K562 (cell line): ENCODE results near the gene SARS1. TPM values are rescaled to one million over a fixed set of nuclear protein-coding genes. Genes with fewer than 3 reads are reported as not detected.

Experiments used
- ATAC-seq: fragments of 200-7000 bp; cut with Tn5 transposase; 3 replicates; pipeline ENCODE4 v1.9.1; 2020; ENCODE audit warnings: moderate library complexity
- BruUV-seq: library from RNA; stranded (reverse); fragments of 400-500 nt; replicated peaks from 2 replicates; lab custom pipeline; 2021; lab: Mats Ljungman, UMichigan
- CTCF ChIA-PET: fragments of 300-600 bp; formaldehyde crosslinking; extraction: SDS; loops from one replicate; lab custom pipeline; 2021; ENCODE audit warnings: low intra/inter-chr PET ratio; lab: Yijun Ruan, JAX
- POLR2A ChIA-PET: fragments of 300-600, 350-650 bp; sonication (Branson Sonifier 250); formaldehyde crosslinking; extraction: SDS; loops from one replicate; lab custom pipeline; 2021; ENCODE audit warnings: antibody characterized with exemption, inconsistent platforms; lab: Yijun Ruan, JAX
- DNase-seq, 4 experiments: peaks; one replicate each; pipeline versions ENCODE4 v3.0.0 to v3.0.0-alpha.2; 2011 to 2018; ENCODE audit warnings: low spot score in 3 of 4, mixed read lengths in 3 of 4; ENCODE audit errors: extremely low read depth in 1 of 4
- FAIRE-seq: peaks from 2 replicates; lab custom pipeline; 2011; peaks lifted over from hg19 to GRCh38; lab: Jason Lieb, UNC
- H2AFZ ChIP-seq: 2 replicates; pipeline ENCODE4 v1.6.0; 2011; ENCODE audit warnings: low read depth, low read length, control low read depth, inconsistent platforms
- H3K27ac ChIP-seq: fragments of 200-600 bp; 3 replicates; pipeline ENCODE4 v1.8.0; 2011; ENCODE audit warnings: low read depth, mild to moderate bottlenecking, control low read depth, inconsistent platforms, low read length, moderate library complexity, mixed read lengths; ENCODE audit errors: extremely low read depth
- H3K27me3 ChIP-seq, 2 experiments: fragments of 300-600 bp in 1 of 2; 2 replicates in 1 of 2; 3 replicates in 1 of 2; pipeline versions ENCODE4 v1.6.0 to v1.8.0; 2011; ENCODE audit warnings: inconsistent platforms in 2 of 2, low read length in 2 of 2, mild to moderate bottlenecking in 1 of 2, mixed read lengths in 1 of 2, moderate library complexity in 1 of 2; ENCODE audit not compliant: control insufficient read depth in 2 of 2, insufficient read depth in 2 of 2
- H3K36me3 ChIP-seq: fragments of 300-600 bp; 3 replicates; pipeline ENCODE4 v1.8.0; 2011; ENCODE audit warnings: mild to moderate bottlenecking, low read length, inconsistent platforms; ENCODE audit not compliant: control insufficient read depth, insufficient read depth
- H3K4me1 ChIP-seq, 2 experiments: fragments of 200-600 bp in 1 of 2; replicated peaks in 1 of 2; 2 replicates in 1 of 2; 3 replicates in 1 of 2; pipeline versions ENCODE4 v1.5.1 to v1.8.0; 2011; ENCODE audit warnings: inconsistent platforms in 2 of 2, low read length in 2 of 2, mild to moderate bottlenecking in 1 of 2, mixed read lengths in 1 of 2, moderate library complexity in 1 of 2; ENCODE audit not compliant: control insufficient read depth in 2 of 2, insufficient read depth in 2 of 2
- H3K4me2 ChIP-seq: 2 replicates; pipeline ENCODE4 v1.6.1; 2011; ENCODE audit warnings: low read length, control low read depth, inconsistent platforms, mixed read lengths; ENCODE audit not compliant: insufficient read depth
- H3K4me3 ChIP-seq: fragments of 200-600 bp; sonication (generic), shearing (Covaris generic); 2 replicates; pipeline ENCODE4 v1.5.1; 2016; ENCODE audit warnings: control low read depth, inconsistent platforms
- H3K79me2 ChIP-seq: fragments of 200-600 bp; 3 replicates; pipeline ENCODE4 v1.8.0; 2011; ENCODE audit warnings: low read length, inconsistent platforms; ENCODE audit not compliant: control insufficient read depth, insufficient read depth
- H3K9ac ChIP-seq, 2 experiments: 2 replicates each; pipeline versions ENCODE4 v1.6.0 to v1.6.1; 2011; ENCODE audit warnings: low read depth in 2 of 2, low read length in 2 of 2, control low read depth in 1 of 2, inconsistent platforms in 1 of 2, mild to moderate bottlenecking in 1 of 2, mixed read lengths in 1 of 2; ENCODE audit not compliant: insufficient read depth in 1 of 2
- H3K9me1 ChIP-seq: one replicate; pipeline ENCODE4 v1.6.0; 2011; ENCODE audit warnings: inconsistent platforms, mild to moderate bottlenecking, low read length, moderate library complexity; ENCODE audit not compliant: control insufficient read depth, insufficient read depth
- H3K9me3 ChIP-seq: replicated peaks from 2 replicates; pipeline ENCODE4 v1.5.1; 2011; ENCODE audit warnings: low read depth, low read length, inconsistent platforms; ENCODE audit not compliant: control insufficient read depth, insufficient read depth
- H4K20me1 ChIP-seq: replicated peaks from 2 replicates; pipeline ENCODE4 v1.6.1; 2011; ENCODE audit warnings: low read length, inconsistent platforms, mixed read lengths; ENCODE audit not compliant: control insufficient read depth, insufficient read depth
- ATF2 ChIP-seq: sonication (generic); formaldehyde crosslinking; IDR thresholded peaks from 2 replicates; pipeline ENCODE4 v1.8.1; 2022; ENCODE audit warnings: missing genetic modification reagents
- ATF6 ChIP-seq: sonication (generic); formaldehyde crosslinking; IDR thresholded peaks from 2 replicates; pipeline ENCODE4 v1.4.0; 2020; ENCODE audit warnings: mild to moderate bottlenecking, missing genetic modification reagents
- BRD4 ChIP-seq: fragments of 200-600 bp; sonication (generic); IDR thresholded peaks from 2 replicates; pipeline ENCODE4 v1.6.1; 2017; ENCODE audit warnings: inconsistent platforms
- BRD9 ChIP-seq: fragments of 450-650 bp; IDR thresholded peaks from 2 replicates; pipeline ENCODE4 v1.6.1; 2018; ENCODE audit warnings: low read depth; ENCODE audit not compliant: partially characterized antibody
- CBFA2T3 ChIP-seq: fragments of 450-650 bp; IDR thresholded peaks from 2 replicates; pipeline ENCODE4 v1.6.1; 2017
- CTBP1 ChIP-seq: fragments of 450-650 bp; IDR thresholded peaks from 2 replicates; pipeline ENCODE4 v1.6.1; 2016; ENCODE audit warnings: borderline replicate concordance
- E2F5 ChIP-seq: sonication (generic); formaldehyde crosslinking; IDR thresholded peaks from 2 replicates; pipeline ENCODE4 v1.8.0; 2022; ENCODE audit warnings: mild to moderate bottlenecking, missing genetic modification reagents
- KLF16 ChIP-seq: IDR thresholded peaks from 2 replicates; pipeline ENCODE4 v1.6.1; 2016; ENCODE audit warnings: antibody characterized with exemption
- MAFF ChIP-seq: IDR thresholded peaks from 2 replicates; pipeline ENCODE4 v1.6.1; 2012; ENCODE audit warnings: low read length, improper control_type of control experiment
- MCM5 ChIP-seq: fragments of 450-650 bp; IDR thresholded peaks from 2 replicates; pipeline ENCODE4 v1.6.1; 2016; ENCODE audit warnings: low read depth
- MTA2 ChIP-seq: fragments of 450-650 bp; IDR thresholded peaks from 2 replicates; pipeline ENCODE4 v1.6.1; 2016; ENCODE audit warnings: low read depth
- NUFIP1 ChIP-seq: fragments of 450-650 bp; IDR thresholded peaks from 2 replicates; pipeline ENCODE4 v1.6.1; 2018; ENCODE audit not compliant: partially characterized antibody
- PHB2 ChIP-seq: fragments of 450-650 bp; IDR thresholded peaks from 2 replicates; pipeline ENCODE4 v1.6.1; 2017; ENCODE audit warnings: low read depth
- PTRF ChIP-seq: fragments of 450-650 bp; IDR thresholded peaks from 2 replicates; pipeline ENCODE4 v1.6.1; 2016; ENCODE audit warnings: mild to moderate bottlenecking, missing genetic modification characterization, missing compliant biosample characterization
- SOX6 ChIP-seq: fragments of 450-650 bp; IDR thresholded peaks from 2 replicates; pipeline ENCODE4 v1.6.1; 2014; ENCODE audit warnings: mild to moderate bottlenecking
- SRSF1 ChIP-seq: fragments of 200-400 bp; formaldehyde crosslinking; IDR thresholded peaks from 2 replicates; pipeline ENCODE4 v1.6.1; 2017; ENCODE audit warnings: mild to moderate bottlenecking, low read depth, low read length, moderate library complexity
- XRCC5 ChIP-seq: fragments of 200-400 bp; formaldehyde crosslinking; IDR thresholded peaks from 2 replicates; pipeline ENCODE4 v1.6.1; 2017; ENCODE audit warnings: low read depth, mild to moderate bottlenecking, low read length
- ZFX ChIP-seq: sonication (generic); formaldehyde crosslinking; IDR thresholded peaks from 2 replicates; pipeline ENCODE4 v1.8.0; 2022; ENCODE audit warnings: mild to moderate bottlenecking, missing genetic modification reagents, moderate library complexity
- ZNF436 ChIP-seq: fragments of 250-450, 450-650 bp; sonication (Bioruptor Pico); formaldehyde crosslinking; IDR thresholded peaks from 2 replicates; pipeline ENCODE4 v1.7.0; 2020; ENCODE audit warnings: mild to moderate bottlenecking
- ZNF707 ChIP-seq: fragments of 250-450 bp; sonication (Bioruptor Pico); conservative IDR thresholded peaks from 2 replicates; pipeline ENCODE4 v1.8.0; 2022; ENCODE audit warnings: inconsistent platforms, mild to moderate bottlenecking, moderate library complexity
- ZNF778 ChIP-seq: fragments of 450-650 bp; formaldehyde crosslinking; IDR thresholded peaks from 2 replicates; pipeline ENCODE4 v1.4.0; 2020; ENCODE audit warnings: mild to moderate bottlenecking, moderate library complexity
- WGBS: fragments of 100-300 bp; shearing (Covaris generic); methylation state at CpG from one replicate; pipeline ENCODE4 v1.1.6; 2016; ENCODE audit warnings: low coverage, mixed read lengths; ENCODE audit not compliant: insufficient coverage; ENCODE audit errors: missing lambda C conversion rate; 5-methylcytosine and 5-hydroxymethylcytosine counted together
- in situ Hi-C: fragments of 300-500 bp; cut with MboI; formaldehyde crosslinking; loops from 4 replicates; pipeline ENCODE4 v1.15.0; 2018; ENCODE audit warnings: inconsistent platforms, mixed read lengths
- intact Hi-C: fragments of 100-400 bp; cut with micrococcal nuclease; formaldehyde crosslinking; loops from 2 replicates; pipeline ENCODE4 v1.14.2; 2022
- polyA plus RNA-seq, 8 experiments: library from polyadenylated mRNA; depleted of rRNA in 4 of 8; stranded (reverse) in 5 of 8; unstranded in 3 of 8; fragments of >200 nt; fragmentation: Nextera tagmentation in 2 of 8; fragmentation: Illumina TruSeq in 1 of 8; extraction: Ambion mirVana in 2 of 8; extraction: Trizol in 1 of 8; gene quantifications; 2 replicates each; pipeline versions ENCODE4 v1.2.1 to v1.2.3, GENCODE V29; 2011 to 2014; ENCODE audit warnings: inconsistent platforms in 1 of 8, missing spikeins in 1 of 8
- total RNA-seq, 7 experiments: library from RNA; depleted of rRNA in 6 of 7; stranded (reverse); fragments of >200 nt in 6 of 7; fragmentation: Illumina TruSeq in 2 of 7; extraction: Trizol in 2 of 7; gene quantifications; 2 replicates each; pipeline versions ENCODE4 v1.2.1 to v1.2.3, GENCODE V29; 2011 to 2021; ENCODE audit warnings: low replicate concordance in 1 of 7

The SARS1 gene
- total and polyA plus RNA-seq, 9 of the 15 experiments (the other 6 are each of a cell fraction or from before 2014, with no cell fraction given): 221 to 623 (median 254) TPM

- H3K4me3 ChIP-seq: no peak overlapping the region
- intact Hi-C loops: no loop called here
- no peaks in the 10 kb centered on the region for H4K20me1 ChIP-seq
- no peaks in the 10 kb centered on the region for H3K79me2 ChIP-seq
- no peaks in the 10 kb centered on the region for H3K27me3 ChIP-seq
- no TSS peak for BruUV-seq
- no peak overlapping the region for H3K4me2 ChIP-seq
- FAIRE-seq (no peak), DNase-seq (no peak), ATAC-seq (peak; percentile 33)
- ChIA-PET POLR2A (interaction anchor here (1.0 to 1.8 kb wide), 4 partner anchors 14 to 1110 kb away, joined by 3 to 5 read pairs (median 3); no protein-coding TSS in a partner anchor), CTCF (no interaction called here)
- H2AFZ ChIP-seq: peak overlapping the region; percentile 21
- no peaks in the 10 kb centered on the region for H3K9me3 ChIP-seq
- H3K9me1 ChIP-seq: no peaks in the 10 kb centered on the region
- peaks cover 10 to 28% of the 10 kb centered on the region in 2 experiments for H3K4me1 ChIP-seq
- no peak overlapping the region for H3K27ac ChIP-seq
- H3K9ac ChIP-seq: no peak overlapping the region
- WGBS: 25% methylated on average over 7 of the region's 7 CpGs
- in situ Hi-C loops: no loop called here
- no peaks in the 10 kb centered on the region for H3K36me3 ChIP-seq
- TF ChIP-seq BRD4: no peak
- no peak for TF ChIP-seq KLF16
- TF ChIP-seq PTRF (tag): no peak
- TF ChIP-seq ZNF778 (CRISPR knock-in tag): no peak
- TF ChIP-seq ZFX (CRISPR knock-in tag): no peak
- no peak for TF ChIP-seq MCM5
- no peak for TF ChIP-seq SRSF1
- TF ChIP-seq CTBP1: 0 out of 2 replicates have a peak, but pooled peaks have one; percentile 26
- no peak for TF ChIP-seq MTA2
- TF ChIP-seq CBFA2T3: peak; percentile 33
- no peak for TF ChIP-seq E2F5
- no peak for TF ChIP-seq ZNF436 (CRISPR knock-in tag)
- no peak for TF ChIP-seq ATF2
- TF ChIP-seq NUFIP1: no peak
- peak; percentile 52; the same call in 1 of the 2 replicates for TF ChIP-seq SOX6
- TF ChIP-seq PHB2: no peak
- TF ChIP-seq MAFF: no peak
- no peak for TF ChIP-seq ATF6 (CRISPR knock-in tag)
- TF ChIP-seq XRCC5: no peak
- TF ChIP-seq BRD9: no peak
- TF ChIP-seq ZNF707 (CRISPR knock-in tag): no peak
Observed at GRCh38 chr1:109167001-109167506, 46.7 kb upstream of the SARS1 start.
